ENCODE results near the gene GAS7.

- TF ChIP-seq, protein P1, sequence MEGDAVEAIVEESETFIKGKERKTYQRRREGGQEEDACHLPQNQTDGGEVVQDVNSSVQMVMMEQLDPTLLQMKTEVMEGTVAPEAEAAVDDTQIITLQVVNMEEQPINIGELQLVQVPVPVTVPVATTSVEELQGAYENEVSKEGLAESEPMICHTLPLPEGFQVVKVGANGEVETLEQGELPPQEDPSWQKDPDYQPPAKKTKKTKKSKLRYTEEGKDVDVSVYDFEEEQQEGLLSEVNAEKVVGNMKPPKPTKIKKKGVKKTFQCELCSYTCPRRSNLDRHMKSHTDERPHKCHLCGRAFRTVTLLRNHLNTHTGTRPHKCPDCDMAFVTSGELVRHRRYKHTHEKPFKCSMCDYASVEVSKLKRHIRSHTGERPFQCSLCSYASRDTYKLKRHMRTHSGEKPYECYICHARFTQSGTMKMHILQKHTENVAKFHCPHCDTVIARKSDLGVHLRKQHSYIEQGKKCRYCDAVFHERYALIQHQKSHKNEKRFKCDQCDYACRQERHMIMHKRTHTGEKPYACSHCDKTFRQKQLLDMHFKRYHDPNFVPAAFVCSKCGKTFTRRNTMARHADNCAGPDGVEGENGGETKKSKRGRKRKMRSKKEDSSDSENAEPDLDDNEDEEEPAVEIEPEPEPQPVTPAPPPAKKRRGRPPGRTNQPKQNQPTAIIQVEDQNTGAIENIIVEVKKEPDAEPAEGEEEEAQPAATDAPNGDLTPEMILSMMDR (IDR thresholded peaks at IDR 0.05; ENCODE audit: low read length) = no peak
- no peak for TF ChIP-seq EZH2 (IDR thresholded peaks at IDR 0.05; ENCODE audit: borderline replicate concordance, low read length)
Observed at GRCh38 chr17:10197362-10197720, 1.1 kb downstream of the GAS7 start.
